Measurements from ENCODE around the gene TMEM253.
A peak's percentile ranks its signal among the peaks of the same experiment; 100 is the strongest.

Gene TMEM253

GRCh38 chr14:21090940-21091663 lies 9.8 kb upstream of the TMEM253 start:
- no peak for DNase-seq

DNA sequence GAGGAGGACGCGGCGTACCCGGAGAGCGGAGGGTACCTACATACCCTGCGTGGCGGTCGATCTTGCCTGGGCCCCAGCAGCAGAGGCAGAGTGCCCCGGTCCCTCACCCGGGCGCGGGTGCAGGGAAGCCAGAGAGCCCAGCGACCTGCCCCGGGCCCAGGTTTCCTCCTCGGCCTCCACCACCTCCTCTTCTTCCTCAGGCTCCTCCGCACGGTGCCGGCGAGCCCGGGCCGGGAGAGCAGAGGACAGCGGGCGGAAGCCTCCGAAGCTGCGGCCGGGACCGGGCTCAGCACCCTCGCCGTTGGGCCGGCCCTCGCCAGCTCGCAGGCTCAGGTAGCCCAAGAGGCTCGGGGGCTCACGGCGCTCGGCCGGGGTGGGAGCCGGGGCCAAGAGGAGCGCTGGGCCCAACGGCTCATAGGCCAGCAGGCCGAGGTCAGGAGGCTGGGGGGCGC lies 9.0 kb upstream of the TMEM253 start:
- DNase-seq = no peak

GRCh38 chr14:21092273-21093011 lies 8.4 kb upstream of the TMEM253 start:
- DNase-seq = peak; percentile 99

- no peak for DNase-seq
These were observed 7.8 kb upstream of the TMEM253 start for GRCh38 chr14:21093018-21093417.

DNA sequence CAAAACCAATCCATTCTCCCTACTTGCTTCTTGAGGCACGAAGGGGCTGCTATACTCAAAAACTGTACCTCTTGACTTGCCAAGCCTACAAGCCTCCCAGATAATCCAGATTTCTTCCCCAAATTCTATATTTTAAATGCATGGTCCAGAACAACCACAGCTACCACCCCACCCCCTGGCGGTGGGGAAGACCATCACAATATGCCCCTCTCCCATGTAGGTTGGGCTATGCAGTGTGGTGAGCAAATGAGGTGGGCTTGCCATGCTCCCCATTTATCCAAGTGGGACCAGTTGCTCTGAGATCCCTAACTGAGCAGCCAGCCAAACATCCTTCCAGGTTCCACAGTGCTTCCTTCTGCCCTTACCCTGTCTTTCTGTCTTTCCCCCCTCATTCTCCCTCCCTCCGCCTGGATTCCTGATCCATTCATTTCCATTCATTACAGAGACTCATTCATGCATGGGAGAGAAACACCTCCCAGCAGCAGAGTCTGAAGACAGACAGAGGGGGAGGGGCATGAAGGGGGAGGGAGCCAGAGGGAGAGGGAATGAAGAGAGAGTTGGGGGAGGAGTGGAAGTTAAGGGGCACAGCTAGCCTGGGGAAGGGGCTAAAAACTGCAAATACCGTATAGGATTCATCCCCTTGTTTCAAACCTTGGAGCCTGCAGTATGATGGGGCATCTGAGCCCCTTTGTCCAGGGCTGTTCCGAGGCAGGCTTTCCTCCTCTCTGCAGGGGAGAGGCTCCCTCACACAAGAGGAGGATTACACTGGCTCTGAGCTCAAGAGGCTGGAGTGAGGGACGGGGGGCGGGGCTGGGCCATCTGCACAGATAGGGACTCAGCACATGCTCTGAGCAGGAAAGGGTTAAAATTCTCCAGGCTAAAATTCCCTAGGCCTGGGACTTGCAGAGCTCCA lies 6.8 kb upstream of the TMEM253 start:
- DNase-seq = no peak

DNA sequence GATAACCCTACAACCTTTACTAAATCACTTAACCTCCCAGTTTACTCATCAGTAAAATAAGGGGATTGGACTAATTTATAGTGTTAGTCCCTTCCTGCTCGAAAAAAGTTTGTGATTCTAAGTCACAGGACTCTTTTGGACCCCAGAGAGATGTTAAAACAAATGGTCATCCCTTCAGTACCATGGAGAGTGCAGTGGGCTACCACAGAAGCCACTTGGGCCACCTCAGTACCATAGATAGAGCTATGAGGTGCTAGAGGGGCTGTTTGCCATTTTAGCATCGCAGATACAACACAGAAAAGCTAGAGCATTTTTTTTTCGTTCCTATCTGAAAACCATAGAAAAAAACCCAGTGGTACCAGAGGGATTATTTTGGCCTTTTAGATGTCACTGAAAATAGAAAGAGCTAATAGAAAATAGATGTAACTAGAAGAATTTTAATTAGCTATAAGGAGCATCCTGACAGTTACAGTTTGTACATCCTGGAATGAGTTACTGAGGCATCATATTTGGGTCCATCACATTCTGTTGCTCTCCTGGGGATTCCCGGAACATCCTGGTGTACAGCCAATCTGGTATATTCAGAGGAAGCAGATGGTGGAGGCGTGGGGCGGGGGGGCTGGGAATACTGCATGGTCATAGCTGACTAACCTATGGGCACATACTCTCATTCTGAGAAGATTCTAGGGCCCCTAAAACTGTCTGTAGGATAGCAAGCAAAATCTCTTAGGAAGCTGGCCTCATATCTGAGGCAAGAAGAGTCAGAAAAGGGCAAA lies 5.2 kb upstream of the TMEM253 start:
- DNase-seq = no peak

GRCh38 chr14:21096438-21096837 lies 4.4 kb upstream of the TMEM253 start:
- no peak for DNase-seq

GRCh38 chr14:21096978-21097635 lies 3.8 kb upstream of the TMEM253 start:
- no peak for DNase-seq

- DNase-seq = no peak
These were observed 3.2 kb upstream of the TMEM253 start for GRCh38 chr14:21097636-21098075.

GRCh38 chr14:21098076-21098891 lies 2.6 kb upstream of the TMEM253 start, which contains the start of gene ZNF219:
Gene ZNF219, minus strand, starts transcription at chr14:21098655. Its CDS starts 5,064 bp downstream, at chr14:21093591.
- peak; percentile 64 for DNase-seq

GRCh38 chr14:21098892-21099595 lies 1.8 kb upstream of the TMEM253 start:
- DNase-seq = no peak

GRCh38 chr14:21099596-21099985 lies 1.3 kb upstream of the TMEM253 start:
- no peak for DNase-seq

GRCh38 chr14:21101802-21102413 lies 1.0 kb downstream of the TMEM253 start:
- no peak for DNase-seq

DNA sequence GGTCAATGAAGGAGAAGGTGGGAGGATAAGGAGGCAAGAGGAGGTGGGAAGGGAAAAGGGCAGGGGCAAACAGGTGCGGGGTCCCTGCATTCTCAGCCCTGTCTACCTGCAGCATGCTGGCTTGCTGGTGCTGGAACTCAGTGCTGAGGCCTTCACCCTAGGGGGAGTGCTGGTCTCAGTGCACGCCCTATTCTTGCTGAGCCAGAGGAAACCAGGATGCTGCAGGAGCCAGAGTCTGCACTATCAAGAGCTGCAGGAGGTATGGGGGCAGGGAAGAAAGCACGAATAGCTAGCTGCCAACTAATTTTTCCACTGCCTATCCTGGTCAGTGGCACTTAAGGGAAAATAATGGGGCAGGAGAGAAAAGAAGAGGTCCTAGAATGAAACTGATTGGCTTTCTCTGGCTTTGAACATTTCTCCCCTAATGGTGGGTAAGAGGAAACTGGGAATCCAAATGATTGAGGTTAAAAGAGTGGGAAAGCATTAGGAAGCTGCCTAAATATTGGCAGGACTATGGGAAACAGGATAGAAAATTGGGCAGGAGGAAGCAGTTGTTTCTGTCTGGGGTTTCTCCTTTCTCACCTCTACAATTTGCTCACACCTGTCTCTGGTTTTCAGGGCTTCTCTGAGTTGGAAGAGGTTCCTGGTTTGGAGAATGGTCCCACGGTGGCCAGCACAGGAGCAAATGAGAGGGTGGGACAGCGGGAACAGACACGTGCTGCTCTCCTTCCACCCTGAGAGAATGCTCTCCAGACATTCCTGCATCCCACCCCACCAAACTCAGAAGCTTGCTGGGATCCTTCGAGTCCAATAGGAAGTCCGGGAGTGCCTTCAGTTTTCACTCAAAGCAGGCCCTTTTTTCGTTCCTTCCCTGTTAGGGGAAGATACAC lies 1.9 kb downstream of the TMEM253 start:
- no peak for DNase-seq

- no peak for DNase-seq
These were observed 2.5 kb downstream of the TMEM253 start for GRCh38 chr14:21103411-21103709.

- peak; percentile 96 for DNase-seq
These were observed 3.0 kb downstream of the TMEM253 start for GRCh38 chr14:21103710-21104447.

DNA sequence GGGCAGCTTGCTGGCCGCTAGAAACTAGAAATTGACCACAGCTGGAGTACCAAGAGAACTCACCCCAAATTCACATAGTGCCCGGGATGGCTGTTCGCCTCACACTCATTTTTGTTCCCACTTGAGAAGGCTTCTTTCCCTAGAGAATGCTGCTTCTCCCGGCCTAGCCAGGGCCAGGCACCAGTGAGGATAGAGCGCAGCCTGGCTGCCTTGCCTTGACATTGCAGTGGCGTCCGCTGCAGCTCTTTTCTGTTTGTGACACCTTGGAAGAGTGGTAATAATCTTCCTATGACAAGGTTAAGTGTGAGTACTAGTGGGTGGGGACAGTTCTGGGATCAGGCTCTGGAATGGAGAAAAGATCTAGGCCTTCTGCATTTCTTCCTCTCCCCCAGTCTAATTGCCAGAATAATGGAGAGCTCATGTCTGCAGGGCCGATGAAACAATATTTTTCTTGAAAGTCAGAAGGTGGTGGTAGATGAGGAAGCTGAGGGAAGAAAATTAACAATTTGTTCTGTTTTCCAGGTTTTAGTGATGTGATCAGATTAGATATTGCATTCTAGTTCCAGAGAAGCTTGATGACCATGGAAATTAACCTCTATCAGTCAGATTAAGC lies 3.7 kb downstream of the TMEM253 start:
- DNase-seq = peak; percentile 80

GRCh38 chr14:21105095-21105494 lies 4.2 kb downstream of the TMEM253 start:
- no peak for DNase-seq

Measured in activated CD8-positive, alpha-beta memory T cell treated with anti-CD3 and anti-CD28 coated beads, Interleukin-2, amount 50 U/mL, for 48 hours (primary cell).